ENCODE measurements around the gene RAI1.
A peak's percentile ranks its signal among the peaks of the same experiment; 100 is the strongest.

Gene RAI1

GRCh38 chr17:17789410-17789809 is 108.2 kb downstream of the RAI1 start:
- DNase-seq (ENCODE audit: low read depth) = no peak
- no peak overlapping the region for H3K4me3 ChIP-seq (ENCODE audit: low read depth, low read length)
- TF ChIP-seq CTCF (IDR thresholded peaks at IDR 0.05; ENCODE audit: insufficient read depth, low read depth, low read length, missing control alignments) = no peak

GRCh38 chr17:17789828-17790636 is 108.8 kb downstream of the RAI1 start:
- TF ChIP-seq CTCF (IDR thresholded peaks at IDR 0.05; ENCODE audit: insufficient read depth, low read depth, low read length, missing control alignments) = no peak
- H3K4me3 ChIP-seq (ENCODE audit: low read depth, low read length) = no peak overlapping the region
- DNase-seq (ENCODE audit: low read depth) = no peak

GRCh38 chr17:17790637-17791464 is 109.6 kb downstream of the RAI1 start:
- no peak for TF ChIP-seq CTCF (IDR thresholded peaks at IDR 0.05; ENCODE audit: insufficient read depth, low read depth, low read length, missing control alignments)
- no peak for DNase-seq (ENCODE audit: low read depth)
- H3K4me3 ChIP-seq (ENCODE audit: low read depth, low read length) = no peak overlapping the region

- DNase-seq (ENCODE audit: low read depth) = no peak
- no peak overlapping the region for H3K4me3 ChIP-seq (ENCODE audit: low read depth, low read length)
- no peak for TF ChIP-seq CTCF (IDR thresholded peaks at IDR 0.05; ENCODE audit: insufficient read depth, low read depth, low read length, missing control alignments)
These were observed 110.8 kb downstream of the RAI1 start for GRCh38 chr17:17792037-17792550.

GRCh38 chr17:17792551-17793377 is 111.5 kb downstream of the RAI1 start:
- no peak for TF ChIP-seq CTCF (IDR thresholded peaks at IDR 0.05; ENCODE audit: insufficient read depth, low read depth, low read length, missing control alignments)
- H3K4me3 ChIP-seq (ENCODE audit: low read depth, low read length) = no peak overlapping the region
- DNase-seq (ENCODE audit: low read depth) = peak; percentile 43

- TF ChIP-seq CTCF (IDR thresholded peaks at IDR 0.05; ENCODE audit: insufficient read depth, low read depth, low read length, missing control alignments) = no peak
- no peak overlapping the region for H3K4me3 ChIP-seq (ENCODE audit: low read depth, low read length)
- DNase-seq (ENCODE audit: low read depth) = no peak
These were observed 112.3 kb downstream of the RAI1 start for GRCh38 chr17:17793378-17794214.

Data from GM12865 (cell line).